ENCODE results near the gene MTURN.

Gene MTURN

GRCh38 chr7:30175636-30176147 is 40.9 kb downstream of the MTURN start:
- Histone ChIP-seq H3K4me2 (ENCODE audit: low read depth, low read length, poor library complexity, severe bottlenecking) (no peak overlapping the region), H3K36me3 (ENCODE audit: low read length) (no peaks in the 10 kb centered on the region), H4K20me1 (ENCODE audit: low read depth, low read length) (no peaks in the 10 kb centered on the region), H2AFZ (ENCODE audit: low read depth, low read length, severe bottlenecking) (no peak overlapping the region), H3K4me3 (ENCODE audit: insufficient read depth, low read length, poor library complexity, severe bottlenecking) (no peak overlapping the region), H3K79me2 (ENCODE audit: insufficient read depth, low read length) (no peaks in the 10 kb centered on the region), H3K9me3 (ENCODE audit: insufficient read depth, low read length) (no peaks in the 10 kb centered on the region), H3K27me3 (ENCODE audit: low read length) (no peaks in the 10 kb centered on the region), H3K9me2 (replicated peaks; ENCODE audit: insufficient read depth, low read length) (no peaks in the 10 kb centered on the region), H3K27ac (ENCODE audit: low read depth, low read length) (no peak overlapping the region), H3K9ac (ENCODE audit: low read length) (no peak overlapping the region), H3F3A (ENCODE audit: insufficient read depth) (no peaks in the 10 kb centered on the region)
- TF ChIP-seq, protein P1, sequence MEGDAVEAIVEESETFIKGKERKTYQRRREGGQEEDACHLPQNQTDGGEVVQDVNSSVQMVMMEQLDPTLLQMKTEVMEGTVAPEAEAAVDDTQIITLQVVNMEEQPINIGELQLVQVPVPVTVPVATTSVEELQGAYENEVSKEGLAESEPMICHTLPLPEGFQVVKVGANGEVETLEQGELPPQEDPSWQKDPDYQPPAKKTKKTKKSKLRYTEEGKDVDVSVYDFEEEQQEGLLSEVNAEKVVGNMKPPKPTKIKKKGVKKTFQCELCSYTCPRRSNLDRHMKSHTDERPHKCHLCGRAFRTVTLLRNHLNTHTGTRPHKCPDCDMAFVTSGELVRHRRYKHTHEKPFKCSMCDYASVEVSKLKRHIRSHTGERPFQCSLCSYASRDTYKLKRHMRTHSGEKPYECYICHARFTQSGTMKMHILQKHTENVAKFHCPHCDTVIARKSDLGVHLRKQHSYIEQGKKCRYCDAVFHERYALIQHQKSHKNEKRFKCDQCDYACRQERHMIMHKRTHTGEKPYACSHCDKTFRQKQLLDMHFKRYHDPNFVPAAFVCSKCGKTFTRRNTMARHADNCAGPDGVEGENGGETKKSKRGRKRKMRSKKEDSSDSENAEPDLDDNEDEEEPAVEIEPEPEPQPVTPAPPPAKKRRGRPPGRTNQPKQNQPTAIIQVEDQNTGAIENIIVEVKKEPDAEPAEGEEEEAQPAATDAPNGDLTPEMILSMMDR (IDR thresholded peaks at IDR 0.05; ENCODE audit: insufficient read depth, low read length, poor library complexity, severe bottlenecking) = no peak
- no peak for TF ChIP-seq EZH2phosphoT487 (conservative IDR thresholded peaks at IDR 0.05; ENCODE audit: low read length)

GRCh38 chr7:30176463-30177109 is 41.8 kb downstream of the MTURN start:
- no peak overlapping the region for H3K4me3 ChIP-seq (ENCODE audit: insufficient read depth, low read length, poor library complexity, severe bottlenecking)
- no peaks in the 10 kb centered on the region for H3K79me2 ChIP-seq (ENCODE audit: insufficient read depth, low read length)
- no peak overlapping the region for H3K27ac ChIP-seq (ENCODE audit: low read depth, low read length)
- H3K27me3 ChIP-seq (ENCODE audit: low read length) = no peaks in the 10 kb centered on the region
- no peak overlapping the region for H3K9ac ChIP-seq (ENCODE audit: low read length)
- H2AFZ ChIP-seq (ENCODE audit: low read depth, low read length, severe bottlenecking) = no peak overlapping the region
- no peaks in the 10 kb centered on the region for H3K36me3 ChIP-seq (ENCODE audit: low read length)
- H3K9me2 ChIP-seq (replicated peaks; ENCODE audit: insufficient read depth, low read length) = no peaks in the 10 kb centered on the region
- no peaks in the 10 kb centered on the region for H3F3A ChIP-seq (ENCODE audit: insufficient read depth)
- no peaks in the 10 kb centered on the region for H3K9me3 ChIP-seq (ENCODE audit: insufficient read depth, low read length)
- no peak overlapping the region for H3K4me2 ChIP-seq (ENCODE audit: low read depth, low read length, poor library complexity, severe bottlenecking)
- TF ChIP-seq, protein P1 (IDR thresholded peaks at IDR 0.05; ENCODE audit: insufficient read depth, low read length, poor library complexity, severe bottlenecking) = no peak
- TF ChIP-seq EZH2phosphoT487 (conservative IDR thresholded peaks at IDR 0.05; ENCODE audit: low read length) = no peak
- H4K20me1 ChIP-seq (ENCODE audit: low read depth, low read length) = no peaks in the 10 kb centered on the region

DNA sequence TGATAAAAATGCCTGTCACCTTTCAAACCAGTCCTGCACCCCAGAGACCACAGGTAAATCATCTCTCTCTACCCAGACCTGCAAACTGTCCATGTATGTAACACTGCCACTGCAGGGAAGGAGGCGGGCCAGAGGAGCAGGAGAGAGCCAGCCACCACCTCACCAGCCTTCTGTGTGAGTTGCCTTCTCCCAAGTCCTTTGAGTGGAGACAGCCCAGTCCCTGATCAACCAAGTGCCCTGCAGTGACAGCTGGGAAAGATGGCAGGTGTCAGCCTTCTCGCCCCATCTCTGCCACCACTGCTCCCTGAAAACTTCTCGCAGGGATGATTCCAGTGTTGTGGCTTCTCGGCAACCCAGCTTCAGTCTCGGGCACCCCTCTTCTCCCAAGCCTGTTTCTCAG is 42.4 kb downstream of the MTURN start:
- H3K27ac ChIP-seq (ENCODE audit: low read depth, low read length) = no peak overlapping the region

More for the DNA sequence above, 42.4 kb downstream of the MTURN start:
- Histone ChIP-seq H3K9me2 (replicated peaks; ENCODE audit: insufficient read depth, low read length) (no peaks in the 10 kb centered on the region), H3K4me3 (ENCODE audit: insufficient read depth, low read length, poor library complexity, severe bottlenecking) (no peak overlapping the region), H4K20me1 (ENCODE audit: low read depth, low read length) (no peaks in the 10 kb centered on the region), H3K36me3 (ENCODE audit: low read length) (no peaks in the 10 kb centered on the region), H2AFZ (ENCODE audit: low read depth, low read length, severe bottlenecking) (no peak overlapping the region), H3K27me3 (ENCODE audit: low read length) (no peaks in the 10 kb centered on the region), H3K9me3 (ENCODE audit: insufficient read depth, low read length) (no peaks in the 10 kb centered on the region), H3K79me2 (ENCODE audit: insufficient read depth, low read length) (no peaks in the 10 kb centered on the region), H3K4me2 (ENCODE audit: low read depth, low read length, poor library complexity, severe bottlenecking) (no peak overlapping the region), H3F3A (ENCODE audit: insufficient read depth) (no peaks in the 10 kb centered on the region), H3K9ac (ENCODE audit: low read length) (no peak overlapping the region)
- TF ChIP-seq EZH2phosphoT487 (conservative IDR thresholded peaks at IDR 0.05; ENCODE audit: low read length) = no peak
- TF ChIP-seq, protein P1 (IDR thresholded peaks at IDR 0.05; ENCODE audit: insufficient read depth, low read length, poor library complexity, severe bottlenecking) = no peak
